Right atrium auricular region (tissue), 2 donors: Measurements from ENCODE around the gene NREP. TPM values are rescaled to one million over a fixed set of nuclear protein-coding genes. Genes with fewer than 3 reads are reported as not detected.
A peak's percentile ranks its signal among the peaks of the same experiment; 100 is the strongest.

ENCODE experiments used
- DNase-seq: peaks from one replicate; pipeline ENCODE4 v3.0.0-alpha.2; 2019; ENCODE audit warnings: low spot score
- H3K27ac ChIP-seq, 2 donors: fragments of 200-600 bp; sonication (generic); 1 replicate in 1 of 2; 2 replicates in 1 of 2; pipeline ENCODE4 v1.5.1; 2016 to 2019
- H3K27me3 ChIP-seq, 2 donors: fragments of 200-600 bp; sonication (generic); one replicate each; pipeline versions ENCODE4 v1.5.1 to v1.6.0; 2017 to 2019
- H3K36me3 ChIP-seq: fragments of 200-600 bp; sonication (generic); one replicate; pipeline ENCODE4 v1.5.1; 2016
- H3K4me1 ChIP-seq, 2 donors: fragments of 200-600 bp; sonication (generic); one replicate each; pipeline versions ENCODE4 v1.5.1 to v1.6.0; 2017 to 2019
- H3K4me3 ChIP-seq, 2 donors: fragments of 200-600 bp; sonication (generic); 1 replicate in 1 of 2; 2 replicates in 1 of 2; pipeline ENCODE4 v1.5.1; 2017 to 2019; ENCODE audit warnings: mild to moderate bottlenecking in 1 of 2, moderate library complexity in 1 of 2
- H3K9me3 ChIP-seq, 2 donors: fragments of 200-600 bp; sonication (generic); one replicate each; pipeline ENCODE4 v1.5.1; 2019
- CTCF ChIP-seq, 2 donors: fragments of 200-600 bp; sonication (generic); IDR thresholded peaks; one replicate each; pipeline ENCODE4 v1.5.1; 2019; ENCODE audit warnings: antibody characterized with exemption in 2 of 2
- total RNA-seq, 2 donors: library from RNA; depleted of rRNA; stranded (reverse); fragments of >200 nt; gene quantifications; one replicate each; pipeline ENCODE4 v1.1.0, GENCODE V29; 2016

The NREP gene
- total RNA-seq, 2 donors from 2014 or later: 7.2 to 22.9 TPM

DNA sequence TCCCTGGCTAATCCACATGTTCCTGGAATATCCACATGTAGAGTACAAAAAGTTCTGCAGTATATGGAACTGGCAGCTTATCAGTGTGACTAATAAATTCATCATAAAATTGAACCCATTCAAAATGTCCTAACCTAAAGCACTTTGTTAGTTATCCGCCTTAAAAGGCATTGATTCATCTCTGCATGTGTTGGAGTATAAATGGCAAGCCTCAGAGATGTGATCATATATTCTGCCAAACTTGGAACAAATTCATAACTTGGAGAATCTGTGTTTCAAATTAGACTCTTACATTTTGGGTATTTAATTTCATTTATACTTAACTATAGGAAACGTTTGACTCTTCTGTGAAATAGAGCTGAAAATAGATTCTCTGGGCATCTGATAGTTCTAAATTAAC, 25.2 kb upstream of the NREP start:
- TF ChIP-seq CTCF (IDR thresholded peaks at IDR 0.05): no peak
- no peak overlapping the region for H3K27ac ChIP-seq
- H3K36me3 ChIP-seq: no peaks in the 10 kb centered on the region
- no peaks in the 10 kb centered on the region for H3K27me3 ChIP-seq
- no peaks in the 10 kb centered on the region for H3K9me3 ChIP-seq
- H3K4me1 ChIP-seq: no peaks in the 10 kb centered on the region
- H3K4me3 ChIP-seq: no peak overlapping the region
- DNase-seq: no peak

GRCh38 chr5:111781200-111781599, 24.2 kb upstream of the NREP start:
- Histone ChIP-seq H3K27me3 (no peaks in the 10 kb centered on the region), H3K9me3 (no peaks in the 10 kb centered on the region), H3K4me3 (no peak overlapping the region), H3K27ac (no peak overlapping the region), H3K4me1 (no peaks in the 10 kb centered on the region), H3K36me3 (no peaks in the 10 kb centered on the region)
- DNase-seq: peak; percentile 60
- TF ChIP-seq CTCF (IDR thresholded peaks at IDR 0.05): no peak

GRCh38 chr5:111779922-111780292, 22.9 kb upstream of the NREP start:
- DNase-seq: no peak
- Histone ChIP-seq H3K9me3 (no peaks in the 10 kb centered on the region), H3K27me3 (no peaks in the 10 kb centered on the region), H3K36me3 (no peaks in the 10 kb centered on the region), H3K27ac (no peak overlapping the region), H3K4me3 (no peak overlapping the region), H3K4me1 (no peaks in the 10 kb centered on the region)
- TF ChIP-seq CTCF (IDR thresholded peaks at IDR 0.05): no peak

DNA sequence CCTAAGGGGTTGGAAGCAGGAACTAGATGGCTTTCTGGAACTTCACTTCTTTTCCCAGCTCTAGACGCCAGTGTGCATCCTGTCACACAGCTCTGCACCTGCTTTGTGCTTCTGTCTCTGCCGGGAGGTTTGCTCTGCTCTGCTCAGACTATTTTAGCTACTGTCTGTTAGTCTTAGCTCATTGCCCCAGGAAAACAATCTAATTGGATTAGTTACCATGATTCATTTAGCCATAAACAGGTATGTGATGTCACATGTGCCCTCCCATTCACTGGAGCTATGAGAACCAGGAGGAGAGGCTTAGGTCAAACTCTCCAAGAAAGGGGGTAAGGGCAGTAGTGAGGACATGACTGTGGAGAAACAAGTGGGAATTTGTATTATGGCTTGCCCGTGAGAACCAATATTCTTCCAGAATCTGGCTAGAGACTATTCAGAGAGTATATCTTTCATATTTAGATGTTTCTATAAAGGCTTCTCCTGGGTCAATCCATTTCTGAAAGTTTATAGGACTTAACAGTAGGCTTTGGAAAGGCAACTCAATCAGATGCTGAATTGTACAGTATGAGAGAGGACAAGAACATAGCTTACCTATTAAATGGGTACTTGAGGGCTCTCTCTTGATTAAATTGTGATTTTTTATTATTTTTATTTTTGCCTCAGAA, 22.4 kb upstream of the NREP start:
- Histone ChIP-seq H3K4me3 (no peak overlapping the region), H3K9me3 (no peaks in the 10 kb centered on the region), H3K36me3 (no peaks in the 10 kb centered on the region), H3K27me3 (no peaks in the 10 kb centered on the region), H3K4me1 (no peaks in the 10 kb centered on the region), H3K27ac (no peak overlapping the region)
- TF ChIP-seq CTCF (IDR thresholded peaks at IDR 0.05): no peak
- no peak for DNase-seq

GRCh38 chr5:111776913-111777781, 20.2 kb upstream of the NREP start:
- TF ChIP-seq CTCF (IDR thresholded peaks at IDR 0.05): no peak
- Histone ChIP-seq H3K36me3 (no peaks in the 10 kb centered on the region), H3K4me3 (no peak overlapping the region), H3K4me1 (no peaks in the 10 kb centered on the region), H3K27me3 (no peaks in the 10 kb centered on the region), H3K9me3 (no peaks in the 10 kb centered on the region), H3K27ac (no peak overlapping the region)
- no peak for DNase-seq
